GM10248 (cell line): ENCODE data around the gene CELF4.
A peak's percentile ranks its signal among the peaks of the same experiment; 100 is the strongest.

ENCODE experiments used
- CTCF ChIA-PET: fragments of 300-600 bp; sonication (Branson Sonifier 250); formaldehyde crosslinking; extraction: SDS; loops from one replicate; lab custom pipeline; 2021; ENCODE audit warnings: antibody characterized with exemption; lab: Yijun Ruan, JAX
- POLR2A ChIA-PET: fragments of 350-650 bp; sonication (Branson Sonifier 250); formaldehyde crosslinking; extraction: SDS; loops from one replicate; lab custom pipeline; 2020; ENCODE audit warnings: antibody characterized with exemption; lab: Yijun Ruan, JAX
- DNase-seq: peaks from one replicate; pipeline ENCODE4 v3.0.0; 2012; ENCODE audit errors: extremely low spot score
- CTCF ChIP-seq: IDR thresholded peaks from 2 replicates; pipeline ENCODE4 v1.5.1; 2012; ENCODE audit warnings: mild to moderate bottlenecking, low read depth; ENCODE audit errors: extremely low read depth, missing control alignments, control extremely low read depth

The CELF4 gene

GRCh38 chr18:37303009-37303408, 262.6 kb downstream of the CELF4 start:
- CTCF ChIA-PET: no interaction called here
- no peak for DNase-seq
- no peak for TF ChIP-seq CTCF
- POLR2A ChIA-PET: no interaction called here

GRCh38 chr18:37302519-37302918, 263.1 kb downstream of the CELF4 start:
- no peak for TF ChIP-seq CTCF
- ChIA-PET CTCF (no interaction called here), POLR2A (no interaction called here)
- no peak for DNase-seq

DNA sequence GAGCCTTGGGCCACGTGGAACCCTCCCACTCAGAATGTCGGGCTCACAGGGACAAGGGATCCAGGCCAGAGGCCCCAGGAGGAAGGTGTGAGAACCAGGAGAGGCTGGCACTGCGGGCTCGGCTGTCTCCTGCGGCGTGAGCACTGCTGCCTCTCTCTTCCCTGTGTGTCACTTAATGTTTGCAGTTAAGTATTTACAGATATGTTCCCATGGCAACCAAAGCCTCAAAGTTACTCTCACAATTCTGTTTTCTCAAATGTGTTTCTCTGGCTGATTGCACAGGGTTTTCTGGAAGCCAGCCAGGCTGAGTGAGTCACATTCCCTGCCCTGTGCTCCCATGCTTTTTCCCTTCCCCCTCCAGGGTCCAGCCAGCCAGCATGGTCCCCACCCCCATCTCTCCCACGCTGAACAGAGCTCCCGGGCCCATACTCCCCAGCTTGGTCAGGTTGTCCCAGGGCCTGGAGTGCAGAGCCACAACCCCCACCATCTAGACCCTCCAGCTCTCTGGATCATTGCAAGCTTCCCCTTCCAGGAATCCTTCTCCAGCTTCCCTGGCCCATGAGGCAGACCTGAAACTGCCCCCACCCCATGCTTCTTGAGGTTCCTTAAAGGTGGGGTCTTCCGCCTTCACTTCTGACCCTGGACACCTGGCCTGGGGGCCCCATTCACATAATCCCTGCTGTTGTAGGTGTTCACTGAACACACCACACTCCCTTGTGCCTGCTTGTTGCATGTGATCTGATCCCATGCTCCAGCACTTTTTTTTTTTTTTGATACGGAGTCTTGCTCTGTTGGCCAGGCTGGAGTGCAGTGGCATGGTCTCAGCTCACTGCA, 265.9 kb downstream of the CELF4 start:
- DNase-seq: no peak
- TF ChIP-seq CTCF: no peak
- ChIA-PET CTCF (no interaction called here), POLR2A (no interaction called here)

GRCh38 chr18:37298816-37299215, 266.8 kb downstream of the CELF4 start:
- ChIA-PET POLR2A (no interaction called here), CTCF (no interaction called here)
- DNase-seq: no peak
- no peak for TF ChIP-seq CTCF

DNA sequence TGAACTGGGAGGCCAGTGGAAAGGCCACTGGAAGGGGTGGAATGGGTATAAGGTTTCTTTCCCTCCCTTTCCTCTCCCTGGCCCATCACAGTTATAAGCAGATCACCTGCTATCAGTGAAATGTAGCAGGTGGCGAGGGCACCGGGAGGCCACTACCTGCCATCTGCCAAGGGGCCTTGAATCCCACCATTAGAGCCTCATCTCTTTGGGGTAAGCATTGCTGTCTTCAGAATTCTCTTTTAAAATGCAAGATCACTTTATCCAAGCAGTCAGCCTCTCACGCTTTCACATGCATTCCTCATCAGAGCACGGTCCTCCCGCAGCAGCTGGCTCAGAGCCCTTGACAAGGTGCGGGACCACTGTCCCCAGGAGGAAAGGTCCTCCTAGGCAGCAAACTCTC, 268.5 kb downstream of the CELF4 start:
- TF ChIP-seq CTCF: no peak
- CTCF ChIA-PET: no interaction called here
- POLR2A ChIA-PET: no interaction called here
- DNase-seq: no peak

DNA sequence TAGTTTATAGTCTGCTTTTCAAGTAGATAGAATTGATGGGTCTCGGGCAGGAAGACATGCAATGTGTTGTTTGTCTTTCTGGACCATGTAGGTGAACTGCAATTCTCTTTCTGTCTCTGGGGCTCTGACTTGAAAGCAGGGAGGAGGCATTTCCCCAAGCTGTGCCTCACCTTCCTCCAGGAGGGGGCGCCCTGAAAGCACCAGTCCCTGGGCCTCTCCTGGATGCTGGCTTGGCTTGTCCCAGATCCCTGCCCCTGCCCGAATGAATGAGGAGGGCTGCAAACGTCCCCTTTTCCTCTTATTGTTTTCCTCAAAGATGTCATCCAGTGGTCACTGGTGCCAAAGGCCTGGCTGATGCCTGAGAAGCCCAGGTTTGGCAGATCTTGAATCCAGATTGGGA, 270.6 kb downstream of the CELF4 start:
- peak; percentile 27 for TF ChIP-seq CTCF
- POLR2A ChIA-PET: no interaction called here
- no peak for DNase-seq
- CTCF ChIA-PET: no interaction called here
